HG02678 (cell line): Measurements from ENCODE around the gene FBXW4.

ENCODE experiments used
- ATAC-seq: cut with Tn5 transposase; IDR thresholded peaks from one replicate; pipeline ENCODE4 v1.9.1; 2021; ENCODE audit warnings: mild to moderate bottlenecking, moderate library complexity; ENCODE audit not compliant: unreplicated experiment

Gene FBXW4

GRCh38 chr10:101569323-101569621, 125.7 kb downstream of the FBXW4 start:
- ATAC-seq, result no peak

- ATAC-seq, result no peak
These were observed 126.8 kb downstream of the FBXW4 start for GRCh38 chr10:101568054-101568745.

- ATAC-seq, result no peak
These were observed 127.6 kb downstream of the FBXW4 start for GRCh38 chr10:101567165-101568006.

GRCh38 chr10:101566333-101567164, 128.4 kb downstream of the FBXW4 start:
- ATAC-seq, result no peak

GRCh38 chr10:101565936-101566332, 129.0 kb downstream of the FBXW4 start:
- ATAC-seq, result no peak

- ATAC-seq, result no peak
These were observed 129.5 kb downstream of the FBXW4 start for GRCh38 chr10:101565370-101565900.

- ATAC-seq, result no peak
These were observed 130.4 kb downstream of the FBXW4 start for GRCh38 chr10:101564490-101564991.

GRCh38 chr10:101563497-101564040, 131.4 kb downstream of the FBXW4 start:
- no peak for ATAC-seq

- no peak for ATAC-seq
These were observed 132.0 kb downstream of the FBXW4 start for GRCh38 chr10:101563007-101563406.

GRCh38 chr10:101562231-101562630, 132.7 kb downstream of the FBXW4 start:
- ATAC-seq, result no peak

- ATAC-seq, result no peak
These were observed 133.7 kb downstream of the FBXW4 start for GRCh38 chr10:101561068-101561915.
